SK-N-SH treated with all-trans-retinoic acid at 6 μM for 48 hours (cell line): Measurements from ENCODE around the gene ADCYAP1R1.

Source experiments
- ATAC-seq: fragments of 200-7000 bp; cut with Tn5 transposase; 3 replicates; pipeline ENCODE4 v1.9.1; 2020; ENCODE audit warnings: mild to moderate bottlenecking, moderate library complexity
- ARNTL ChIP-seq: fragments of 450-650 bp; formaldehyde crosslinking; IDR thresholded peaks from 2 replicates; pipeline ENCODE4 v1.5.0; 2020; ENCODE audit warnings: low read depth, mild to moderate bottlenecking, moderate library complexity, borderline replicate concordance
- BACH2 ChIP-seq: fragments of 250-450 bp; sonication (Bioruptor Pico); IDR thresholded peaks from 2 replicates; pipeline ENCODE4 v1.9.0; 2021; ENCODE audit warnings: mild to moderate bottlenecking, borderline replicate concordance
- CSRNP3 ChIP-seq: fragments of 250-450 bp; sonication (Bioruptor Pico); IDR thresholded peaks from 2 replicates; pipeline ENCODE4 v1.5.1; 2021; ENCODE audit warnings: mild to moderate bottlenecking, moderate library complexity
- GLIS3 ChIP-seq: fragments of 250-450 bp; sonication (Bioruptor Pico); IDR thresholded peaks from 2 replicates; pipeline ENCODE4 v1.5.0; 2020; ENCODE audit warnings: mild to moderate bottlenecking, moderate library complexity
- ISL1 ChIP-seq: fragments of 250-450 bp; sonication (Bioruptor Pico); IDR thresholded peaks from 2 replicates; pipeline ENCODE4 v2.1.2; 2022; ENCODE audit warnings: mild to moderate bottlenecking, moderate library complexity
- PATZ1 ChIP-seq: fragments of 250-450 bp; sonication (Bioruptor Pico); IDR thresholded peaks from 2 replicates; pipeline ENCODE4 v1.8.0; 2020; ENCODE audit warnings: mild to moderate bottlenecking, moderate library complexity, borderline replicate concordance
- POU6F1 ChIP-seq: fragments of 250-450 bp; sonication (Bioruptor Pico); IDR thresholded peaks from 2 replicates; pipeline ENCODE4 v1.8.0; 2021; ENCODE audit warnings: low read depth, mild to moderate bottlenecking, moderate library complexity, borderline replicate concordance
- PPARA ChIP-seq: fragments of 250-450 bp; sonication (Bioruptor Pico); IDR thresholded peaks from 2 replicates; pipeline ENCODE4 v1.5.0; 2020; ENCODE audit warnings: mild to moderate bottlenecking, borderline replicate concordance
- RARB ChIP-seq: fragments of 250-450 bp; sonication (Bioruptor Pico); IDR thresholded peaks from 2 replicates; pipeline ENCODE4 v1.8.0; 2021; ENCODE audit warnings: mild to moderate bottlenecking, moderate library complexity
- SNAI2 ChIP-seq: fragments of 250-450 bp; sonication (Bioruptor Pico); IDR thresholded peaks from 2 replicates; pipeline ENCODE4 v1.5.0; 2020; ENCODE audit warnings: mild to moderate bottlenecking, moderate library complexity
- TCF4 ChIP-seq: fragments of 250-450 bp; sonication (Bioruptor Pico); IDR thresholded peaks from 2 replicates; pipeline ENCODE4 v1.8.0; 2021; ENCODE audit warnings: mild to moderate bottlenecking, moderate library complexity, borderline replicate concordance
- TOX ChIP-seq: fragments of 250-450 bp; sonication (Bioruptor Pico); IDR thresholded peaks from 2 replicates; pipeline ENCODE4 v1.8.0; 2021; ENCODE audit warnings: mild to moderate bottlenecking, moderate library complexity, borderline replicate concordance
- ZC3H10 ChIP-seq: fragments of 250-450 bp; sonication (Bioruptor Pico); IDR thresholded peaks from 2 replicates; pipeline ENCODE4 v1.5.1; 2021; ENCODE audit warnings: mild to moderate bottlenecking, moderate library complexity
- ZFP3 ChIP-seq: fragments of 250-450 bp; sonication (Bioruptor Pico); IDR thresholded peaks from 2 replicates; pipeline ENCODE4 v1.5.0; 2020; ENCODE audit warnings: mild to moderate bottlenecking, moderate library complexity
- ZNF565 ChIP-seq: fragments of 450-650 bp; formaldehyde crosslinking; conservative IDR thresholded peaks from 2 replicates; pipeline ENCODE4 v1.5.0; 2020; ENCODE audit warnings: low read depth, mild to moderate bottlenecking, moderate library complexity
- ZNF70 ChIP-seq: fragments of 450-650 bp; formaldehyde crosslinking; IDR thresholded peaks from 2 replicates; pipeline ENCODE4 v1.5.0; 2020; ENCODE audit warnings: mild to moderate bottlenecking, moderate library complexity
- ZNF8 ChIP-seq: fragments of 450-650 bp; formaldehyde crosslinking; IDR thresholded peaks from 2 replicates; pipeline ENCODE4 v1.5.0; 2020; ENCODE audit warnings: mild to moderate bottlenecking, moderate library complexity
- TF ChIP-seq, protein P1 (sequence below): fragments of 250-450 bp; sonication (Bioruptor Pico); IDR thresholded peaks from 2 replicates; pipeline ENCODE4 v1.5.1; 2020; ENCODE audit warnings: low read depth, mild to moderate bottlenecking, moderate library complexity
- TF ChIP-seq, protein P2 (sequence below): fragments of 250-450 bp; sonication (Bioruptor Pico); IDR thresholded peaks from 2 replicates; pipeline ENCODE4 v1.5.0; 2020; ENCODE audit warnings: mild to moderate bottlenecking, moderate library complexity

The ADCYAP1R1 gene

DNA sequence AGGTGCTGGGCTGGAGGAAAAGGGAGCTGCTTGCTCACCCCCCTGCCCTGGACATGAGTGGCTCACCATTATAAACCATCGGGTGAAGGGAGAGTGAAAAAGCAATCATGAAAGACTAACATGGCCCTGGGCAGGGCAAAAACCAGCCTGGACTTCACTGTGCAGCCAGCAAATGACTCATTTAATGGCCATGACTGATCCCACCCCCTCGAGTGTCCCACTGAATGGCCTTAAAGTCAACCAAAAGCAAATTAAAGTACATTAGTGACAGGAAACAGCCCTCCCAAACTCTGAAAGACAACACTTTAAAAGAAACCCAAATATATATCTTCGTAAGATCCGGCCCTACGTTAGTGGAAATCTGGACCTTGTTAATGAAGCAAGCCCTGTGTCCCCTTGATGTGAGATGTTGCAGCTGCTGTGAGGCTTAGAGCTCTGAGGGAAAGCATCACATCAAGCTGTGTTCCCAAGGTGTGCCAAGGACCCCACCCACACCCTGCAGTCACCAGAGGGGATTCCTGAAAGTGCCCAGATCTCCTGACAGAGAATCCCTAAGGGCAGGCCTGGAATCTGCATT is 31.2 kb downstream of the ADCYAP1R1 start:
- ATAC-seq: no peak
- TF ChIP-seq ZNF565 (CRISPR knock-in tag): no peak
- no peak for TF ChIP-seq TCF4 (CRISPR knock-in tag)
- no peak for TF ChIP-seq PATZ1 (CRISPR knock-in tag)
- TF ChIP-seq GLIS3 (CRISPR knock-in tag): no peak
- TF ChIP-seq PPARA (CRISPR knock-in tag): no peak
- TF ChIP-seq, protein P1, sequence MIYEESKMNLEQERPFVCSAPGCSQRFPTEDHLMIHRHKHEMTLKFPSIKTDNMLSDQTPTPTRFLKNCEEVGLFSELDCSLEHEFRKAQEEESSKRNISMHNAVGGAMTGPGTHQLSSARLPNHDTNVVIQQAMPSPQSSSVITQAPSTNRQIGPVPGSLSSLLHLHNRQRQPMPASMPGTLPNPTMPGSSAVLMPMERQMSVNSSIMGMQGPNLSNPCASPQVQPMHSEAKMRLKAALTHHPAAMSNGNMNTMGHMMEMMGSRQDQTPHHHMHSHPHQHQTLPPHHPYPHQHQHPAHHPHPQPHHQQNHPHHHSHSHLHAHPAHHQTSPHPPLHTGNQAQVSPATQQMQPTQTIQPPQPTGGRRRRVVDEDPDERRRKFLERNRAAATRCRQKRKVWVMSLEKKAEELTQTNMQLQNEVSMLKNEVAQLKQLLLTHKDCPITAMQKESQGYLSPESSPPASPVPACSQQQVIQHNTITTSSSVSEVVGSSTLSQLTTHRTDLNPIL: no peak
- TF ChIP-seq SNAI2: no peak
- no peak for TF ChIP-seq ZNF8
- no peak for TF ChIP-seq CSRNP3 (CRISPR knock-in tag)
- TF ChIP-seq, all 23 proteins: peak for 0

DNA sequence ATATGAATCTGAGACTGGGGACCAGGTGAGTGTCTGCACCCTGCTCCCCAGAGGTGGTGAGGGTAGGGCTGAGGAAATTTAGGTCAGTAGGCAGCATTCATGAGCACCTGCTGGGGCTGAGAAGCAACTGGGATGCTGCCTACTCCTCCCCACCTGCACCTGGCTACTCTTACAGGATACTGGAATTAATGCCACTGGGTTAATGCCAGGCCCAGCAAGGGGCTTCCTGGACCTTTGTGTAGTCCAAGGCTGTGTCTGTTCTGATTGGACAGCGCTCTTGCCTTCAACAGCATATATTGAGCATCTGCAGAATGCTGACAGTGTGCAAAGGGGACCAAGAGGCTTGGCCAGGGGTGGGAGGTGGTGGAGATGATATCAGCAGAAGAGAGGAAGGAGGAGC is 32.1 kb downstream of the ADCYAP1R1 start:
- no peak for ATAC-seq
- no peak for TF ChIP-seq ZNF565 (CRISPR knock-in tag)
- no peak for TF ChIP-seq RARB (CRISPR knock-in tag)
- TF ChIP-seq BACH2 (CRISPR knock-in tag): no peak
- TF ChIP-seq ZFP3 (CRISPR knock-in tag): no peak
- no peak for TF ChIP-seq TOX (CRISPR knock-in tag)
- no peak for TF ChIP-seq PPARA (CRISPR knock-in tag)
- no peak for TF ChIP-seq ISL1
- TF ChIP-seq PATZ1 (CRISPR knock-in tag): no peak
- TF ChIP-seq GLIS3 (CRISPR knock-in tag): no peak
- TF ChIP-seq, protein P1: no peak
- no peak for TF ChIP-seq ARNTL (CRISPR knock-in tag)
- no peak for TF ChIP-seq ZNF8

DNA sequence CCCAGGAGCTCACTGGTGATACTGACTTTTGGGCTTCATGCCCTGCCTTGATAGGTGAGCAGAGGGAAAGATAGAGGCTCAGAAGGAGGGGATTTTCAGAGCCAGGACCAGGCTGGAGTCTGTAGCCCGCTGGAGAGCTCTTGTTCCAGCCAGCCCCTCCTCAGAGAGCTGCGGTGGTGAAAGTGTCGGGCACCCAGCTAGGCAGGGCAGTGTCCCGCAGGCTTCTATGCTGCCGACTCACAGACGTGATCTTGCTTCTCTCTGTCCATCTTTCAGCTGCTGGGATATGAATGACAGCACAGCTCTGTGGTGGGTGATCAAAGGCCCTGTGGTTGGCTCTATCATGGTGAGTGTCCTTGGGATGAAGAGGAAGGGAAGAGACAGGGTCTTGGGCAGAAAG is 35.2 kb downstream of the ADCYAP1R1 start:
- TF ChIP-seq CSRNP3 (CRISPR knock-in tag) (no peak), ZNF8 (no peak), TOX (CRISPR knock-in tag) (no peak), GLIS3 (CRISPR knock-in tag) (no peak), ZC3H10 (CRISPR knock-in tag) (no peak), ZNF70 (CRISPR knock-in tag) (no peak), TCF4 (CRISPR knock-in tag) (no peak), PPARA (CRISPR knock-in tag) (no peak), ZFP3 (CRISPR knock-in tag) (no peak), POU6F1 (no peak)
- TF ChIP-seq, protein P1: no peak
- TF ChIP-seq, protein P2, sequence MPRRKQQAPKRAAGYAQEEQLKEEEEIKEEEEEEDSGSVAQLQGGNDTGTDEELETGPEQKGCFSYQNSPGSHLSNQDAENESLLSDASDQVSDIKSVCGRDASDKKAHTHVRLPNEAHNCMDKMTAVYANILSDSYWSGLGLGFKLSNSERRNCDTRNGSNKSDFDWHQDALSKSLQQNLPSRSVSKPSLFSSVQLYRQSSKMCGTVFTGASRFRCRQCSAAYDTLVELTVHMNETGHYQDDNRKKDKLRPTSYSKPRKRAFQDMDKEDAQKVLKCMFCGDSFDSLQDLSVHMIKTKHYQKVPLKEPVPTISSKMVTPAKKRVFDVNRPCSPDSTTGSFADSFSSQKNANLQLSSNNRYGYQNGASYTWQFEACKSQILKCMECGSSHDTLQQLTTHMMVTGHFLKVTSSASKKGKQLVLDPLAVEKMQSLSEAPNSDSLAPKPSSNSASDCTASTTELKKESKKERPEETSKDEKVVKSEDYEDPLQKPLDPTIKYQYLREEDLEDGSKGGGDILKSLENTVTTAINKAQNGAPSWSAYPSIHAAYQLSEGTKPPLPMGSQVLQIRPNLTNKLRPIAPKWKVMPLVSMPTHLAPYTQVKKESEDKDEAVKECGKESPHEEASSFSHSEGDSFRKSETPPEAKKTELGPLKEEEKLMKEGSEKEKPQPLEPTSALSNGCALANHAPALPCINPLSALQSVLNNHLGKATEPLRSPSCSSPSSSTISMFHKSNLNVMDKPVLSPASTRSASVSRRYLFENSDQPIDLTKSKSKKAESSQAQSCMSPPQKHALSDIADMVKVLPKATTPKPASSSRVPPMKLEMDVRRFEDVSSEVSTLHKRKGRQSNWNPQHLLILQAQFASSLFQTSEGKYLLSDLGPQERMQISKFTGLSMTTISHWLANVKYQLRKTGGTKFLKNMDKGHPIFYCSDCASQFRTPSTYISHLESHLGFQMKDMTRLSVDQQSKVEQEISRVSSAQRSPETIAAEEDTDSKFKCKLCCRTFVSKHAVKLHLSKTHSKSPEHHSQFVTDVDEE (CRISPR knock-in tag): no peak
- TF ChIP-seq, all 23 proteins: peak for 0
- no peak for ATAC-seq
